Measurements from ENCODE around the gene SHISA7. TPM values are rescaled to one million over a fixed set of nuclear protein-coding genes. Genes with fewer than 3 reads are reported as not detected.
A peak's percentile ranks its signal among the peaks of the same experiment; 100 is the strongest.
"Not testable (repeated sequence)": the region's sequence is repeated elsewhere in the genome, so short reads cannot be mapped to it uniquely, and the experiment has no call there.

The SHISA7 gene
- total RNA-seq, 2 donors from 2014 or later, result not detected

DNA sequence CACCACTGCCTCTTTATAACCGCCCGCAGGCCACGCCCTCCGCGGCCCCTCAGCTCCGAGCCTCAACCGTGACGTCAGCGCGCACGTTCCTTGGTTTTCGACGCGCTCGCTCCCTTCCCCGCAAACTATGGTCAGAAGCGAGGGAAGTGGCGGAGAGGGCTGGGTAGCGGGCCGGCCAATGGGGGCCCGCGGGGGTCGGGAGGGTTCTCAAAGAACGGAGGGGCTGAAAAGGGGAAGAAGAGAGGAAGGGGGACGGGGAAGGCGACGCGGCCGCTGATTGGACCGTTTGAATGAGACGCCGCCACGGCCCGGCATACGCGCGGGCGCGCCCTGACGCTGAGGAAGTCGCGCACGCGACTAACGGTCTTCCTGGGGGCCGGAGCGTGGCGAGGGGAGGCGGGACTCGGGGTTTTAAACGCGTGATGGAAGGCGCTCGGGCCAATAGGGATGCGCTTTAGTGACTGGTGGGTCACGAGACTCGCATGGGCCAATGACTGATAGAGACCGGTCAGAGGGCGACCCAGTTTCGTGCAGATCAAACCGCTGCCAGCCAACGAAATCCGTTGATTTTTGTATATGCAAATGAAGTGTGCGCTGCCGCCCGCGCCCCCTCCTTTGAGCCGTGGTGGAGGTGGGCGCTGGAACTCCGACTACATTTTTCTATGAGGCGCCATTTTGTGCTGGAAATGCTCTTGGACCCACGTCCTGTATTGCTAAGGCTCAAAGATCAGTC, 35.1 kb downstream of the SHISA7 start:
- H3K4me3 ChIP-seq (ENCODE audit: low read length), result peak overlapping the region; percentile 92
- Mint-ChIP-seq H3K4me3 (peak overlapping the region; percentile 79), H3K27ac (peak overlapping the region; percentile 97), H3K9me3 (peaks cover 31% of the 10 kb centered on the region), H3K4me1 (peaks cover 14% of the 10 kb centered on the region), H3K36me3 (ENCODE audit: low read depth) (peaks cover 37% of the 10 kb centered on the region), H3K27me3 (ENCODE audit: insufficient read depth) (peaks cover 29% of the 10 kb centered on the region)
- no peaks in the 10 kb centered on the region for H3K27me3 ChIP-seq (ENCODE audit: control insufficient read depth, insufficient read depth, low read length, poor library complexity, severe bottlenecking)
- H3K9ac ChIP-seq (ENCODE audit: extremely low read depth, low read length, poor library complexity, severe bottlenecking), result peak overlapping the region; percentile 84
- H3K36me3 ChIP-seq (ENCODE audit: control insufficient read depth, insufficient read depth, low read length), result peaks cover 35% of the 10 kb centered on the region
- 1 to 2% methylated on average over 49 to 72 of the region's 72 CpGs for WGBS, 2 experiments (ENCODE audit: insufficient coverage in 1 of 2, insufficient read length in 1 of 2)
- DNase-seq, result peak; percentile 98
- peaks cover 2% of the 10 kb centered on the region for H3K4me1 ChIP-seq (ENCODE audit: control insufficient read depth, insufficient read depth, low read length)
- no peak for TF ChIP-seq CTCF (conservative IDR thresholded peaks at IDR 0.05)
- peaks cover 31% of the 10 kb centered on the region for H3K9me3 ChIP-seq (ENCODE audit: control insufficient read depth, low read length)
- H3K27ac ChIP-seq (ENCODE audit: low read depth, low read length), result peak overlapping the region; percentile 98

DNA sequence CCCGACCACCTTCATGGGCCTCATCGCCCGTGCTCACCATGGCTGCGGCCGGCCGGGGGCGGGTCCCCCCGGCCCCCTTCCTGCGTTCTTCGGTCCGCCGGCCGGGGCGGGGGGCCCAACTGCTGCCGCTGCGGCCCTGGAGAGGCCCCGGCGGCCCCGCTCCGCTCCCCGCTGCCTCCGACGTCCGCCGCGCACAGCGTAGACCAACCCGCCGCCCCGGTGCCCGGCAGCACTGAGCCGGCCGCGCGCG, 35.6 kb downstream of the SHISA7 start, which contains the start of gene UBE2S:
Gene UBE2S, minus strand, starts transcription at position 239 of the 250 bp plus-strand sequence. Its CDS starts 199 bp downstream, at position 40.
- peak within 1 kb of the TSS; percentile 97 for H3K27ac Mint-ChIP-seq
- H3K27me3 Mint-ChIP-seq (ENCODE audit: insufficient read depth), result peaks cover 29% of the 10 kb centered on the region
- not testable (repeated sequence) for H3K27me3 ChIP-seq (ENCODE audit: control insufficient read depth, insufficient read depth, low read length, poor library complexity, severe bottlenecking); DNase-seq; H3K4me1 ChIP-seq (ENCODE audit: control insufficient read depth, insufficient read depth, low read length)
- H3K9me3 ChIP-seq (ENCODE audit: control insufficient read depth, low read length), result peaks cover 31% of the 10 kb centered on the region
- H3K36me3 Mint-ChIP-seq (ENCODE audit: low read depth), result peaks cover 41% of the 10 kb centered on the region
- H3K9me3 Mint-ChIP-seq, result peaks cover 31% of the 10 kb centered on the region
- H3K4me1 Mint-ChIP-seq, result peaks cover 14% of the 10 kb centered on the region
- H3K4me3 ChIP-seq (ENCODE audit: low read length), result peak within 1 kb of the TSS; percentile 92
- H3K27ac ChIP-seq (ENCODE audit: low read depth, low read length), result peak within 1 kb of the TSS; percentile 98
- H3K9ac ChIP-seq (ENCODE audit: extremely low read depth, low read length, poor library complexity, severe bottlenecking), result peak within 1 kb of the TSS; percentile 84
- H3K4me3 Mint-ChIP-seq, result peak within 1 kb of the TSS; percentile 79
- peaks cover 40% of the 10 kb centered on the region for H3K36me3 ChIP-seq (ENCODE audit: control insufficient read depth, insufficient read depth, low read length)
- WGBS, 2 experiments (ENCODE audit: insufficient coverage in 1 of 2, insufficient read length in 1 of 2), result 0 to 15% methylated on average over 4 to 36 of the region's 36 CpGs

GRCh38 chr19:55406826-55407549, 36.1 kb downstream of the SHISA7 start:
- peak overlapping the region; percentile 62 for H3K27ac Mint-ChIP-seq
- Histone ChIP-seq H3K27me3 (ENCODE audit: control insufficient read depth, insufficient read depth, low read length, poor library complexity, severe bottlenecking) (no peaks in the 10 kb centered on the region), H3K4me3 (ENCODE audit: low read length) (peak overlapping the region; percentile 92), H3K36me3 (ENCODE audit: control insufficient read depth, insufficient read depth, low read length) (peaks cover 45% of the 10 kb centered on the region), H3K4me1 (ENCODE audit: control insufficient read depth, insufficient read depth, low read length) (peaks cover 2% of the 10 kb centered on the region), H3K9me3 (ENCODE audit: control insufficient read depth, low read length) (peaks cover 31% of the 10 kb centered on the region), H3K9ac (ENCODE audit: extremely low read depth, low read length, poor library complexity, severe bottlenecking) (peak overlapping the region; percentile 84), H3K27ac (ENCODE audit: low read depth, low read length) (peak overlapping the region; percentile 98)
- peak; percentile 45 for DNase-seq
- 5 to 15% methylated on average over 18 to 35 of the region's 35 CpGs for WGBS, 2 experiments (ENCODE audit: insufficient coverage in 1 of 2, insufficient read length in 1 of 2)
- H3K4me1 Mint-ChIP-seq, result peaks cover 14% of the 10 kb centered on the region
- peak overlapping the region; percentile 79 for H3K4me3 Mint-ChIP-seq
- peaks cover 46% of the 10 kb centered on the region for H3K36me3 Mint-ChIP-seq (ENCODE audit: low read depth)
- peaks cover 26% of the 10 kb centered on the region for H3K27me3 Mint-ChIP-seq (ENCODE audit: insufficient read depth)
- no peak for TF ChIP-seq CTCF (conservative IDR thresholded peaks at IDR 0.05)
- peaks cover 31% of the 10 kb centered on the region for H3K9me3 Mint-ChIP-seq

Data from endodermal cell (in vitro differentiated cells).